GM21717 (cell line): ENCODE data around the gene CTNNAL1.
"Not testable (repeated sequence)": the region's sequence is repeated elsewhere in the genome, so short reads cannot be mapped to it uniquely, and the experiment has no call there.

Experiments
- ATAC-seq: cut with Tn5 transposase; IDR thresholded peaks from one replicate; pipeline ENCODE4 v1.9.1; 2021; ENCODE audit warnings: mild to moderate bottlenecking, moderate library complexity; ENCODE audit not compliant: unreplicated experiment

CTNNAL1 gene

GRCh38 chr9:108933718-108934322 lies 79.5 kb downstream of the CTNNAL1 start, which contains the start of gene ELP1:
TSS of gene ELP1 (minus strand) at chr9:108934124. CDS start at chr9:108931146, 2,978 bp downstream.
- ATAC-seq: peak; percentile 91

GRCh38 chr9:108933231-108933717 lies 80.0 kb downstream of the CTNNAL1 start:
- ATAC-seq: no peak

- ATAC-seq: no peak
Measured at GRCh38 chr9:108928386-108928785, 84.9 kb downstream of the CTNNAL1 start.

- ATAC-seq: no peak
Measured at GRCh38 chr9:108924466-108924865, 88.8 kb downstream of the CTNNAL1 start.

- no peak for ATAC-seq
Measured at GRCh38 chr9:108921200-108921599, 92.1 kb downstream of the CTNNAL1 start.

- ATAC-seq: not testable (repeated sequence)
Measured at GRCh38 chr9:108920401-108920800, 92.9 kb downstream of the CTNNAL1 start.

GRCh38 chr9:108919517-108919916 lies 93.8 kb downstream of the CTNNAL1 start:
- ATAC-seq: no peak

GRCh38 chr9:108913391-108913790 lies 99.9 kb downstream of the CTNNAL1 start:
- ATAC-seq: no peak

- ATAC-seq: no peak
Measured at GRCh38 chr9:108911820-108912219, 101.5 kb downstream of the CTNNAL1 start.

- ATAC-seq: no peak
Measured at GRCh38 chr9:108910914-108911313, 102.4 kb downstream of the CTNNAL1 start.

- ATAC-seq: no peak
Measured at GRCh38 chr9:108910402-108910801, 102.9 kb downstream of the CTNNAL1 start.

GRCh38 chr9:108905494-108905893 lies 107.8 kb downstream of the CTNNAL1 start:
- no peak for ATAC-seq

GRCh38 chr9:108904161-108904560 lies 109.1 kb downstream of the CTNNAL1 start:
- ATAC-seq: no peak

GRCh38 chr9:108903420-108904103 lies 109.7 kb downstream of the CTNNAL1 start:
- ATAC-seq: no peak

- ATAC-seq: no peak
Measured at GRCh38 chr9:108900176-108900575, 113.1 kb downstream of the CTNNAL1 start.

GRCh38 chr9:108899023-108899695 lies 114.1 kb downstream of the CTNNAL1 start:
- not testable (repeated sequence) for ATAC-seq

- ATAC-seq: no peak
Measured at GRCh38 chr9:108897324-108898096, 115.8 kb downstream of the CTNNAL1 start.

- no peak for ATAC-seq
Measured at GRCh38 chr9:108894225-108894997, 118.9 kb downstream of the CTNNAL1 start.
